ENCODE data around the gene ZNF765.

DNA sequence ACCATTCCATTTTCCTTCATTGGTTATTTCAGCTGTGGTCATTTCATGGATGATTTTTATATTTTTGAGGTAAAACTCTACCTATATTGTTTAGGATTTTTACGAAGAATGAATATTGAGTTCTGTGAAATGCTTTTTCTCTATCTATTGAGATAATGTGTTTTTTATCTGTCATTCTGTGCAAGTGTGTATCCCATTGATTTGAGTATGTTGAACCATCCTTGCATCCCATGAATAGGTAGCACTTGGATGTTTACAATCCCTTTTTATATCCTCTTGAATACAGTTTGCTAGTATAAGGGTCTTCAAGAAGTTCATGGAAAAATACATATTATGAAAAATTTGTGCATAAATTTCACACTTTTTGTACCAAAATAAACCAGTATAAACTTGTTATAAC is 39.2 kb upstream of the ZNF765 start:
- TF ChIP-seq, protein P1, sequence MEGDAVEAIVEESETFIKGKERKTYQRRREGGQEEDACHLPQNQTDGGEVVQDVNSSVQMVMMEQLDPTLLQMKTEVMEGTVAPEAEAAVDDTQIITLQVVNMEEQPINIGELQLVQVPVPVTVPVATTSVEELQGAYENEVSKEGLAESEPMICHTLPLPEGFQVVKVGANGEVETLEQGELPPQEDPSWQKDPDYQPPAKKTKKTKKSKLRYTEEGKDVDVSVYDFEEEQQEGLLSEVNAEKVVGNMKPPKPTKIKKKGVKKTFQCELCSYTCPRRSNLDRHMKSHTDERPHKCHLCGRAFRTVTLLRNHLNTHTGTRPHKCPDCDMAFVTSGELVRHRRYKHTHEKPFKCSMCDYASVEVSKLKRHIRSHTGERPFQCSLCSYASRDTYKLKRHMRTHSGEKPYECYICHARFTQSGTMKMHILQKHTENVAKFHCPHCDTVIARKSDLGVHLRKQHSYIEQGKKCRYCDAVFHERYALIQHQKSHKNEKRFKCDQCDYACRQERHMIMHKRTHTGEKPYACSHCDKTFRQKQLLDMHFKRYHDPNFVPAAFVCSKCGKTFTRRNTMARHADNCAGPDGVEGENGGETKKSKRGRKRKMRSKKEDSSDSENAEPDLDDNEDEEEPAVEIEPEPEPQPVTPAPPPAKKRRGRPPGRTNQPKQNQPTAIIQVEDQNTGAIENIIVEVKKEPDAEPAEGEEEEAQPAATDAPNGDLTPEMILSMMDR (IDR thresholded peaks at IDR 0.05) = no peak
- no peak for TF ChIP-seq POLR2A (IDR thresholded peaks at IDR 0.05)

Data from ovary (tissue), 3 donors.